HG03432 (cell line): ENCODE measurements around the gene MMS19.
"Not testable (repeated sequence)": the region's sequence is repeated elsewhere in the genome, so short reads cannot be mapped to it uniquely, and the experiment has no call there.

Experiments
- ATAC-seq: cut with Tn5 transposase; IDR thresholded peaks from one replicate; pipeline ENCODE4 v1.9.1; 2021; ENCODE audit warnings: mild to moderate bottlenecking, moderate library complexity; ENCODE audit not compliant: unreplicated experiment

MMS19 gene

GRCh38 chr10:97503406-97503805, 5.2 kb upstream of the MMS19 start:
- ATAC-seq = no peak

DNA sequence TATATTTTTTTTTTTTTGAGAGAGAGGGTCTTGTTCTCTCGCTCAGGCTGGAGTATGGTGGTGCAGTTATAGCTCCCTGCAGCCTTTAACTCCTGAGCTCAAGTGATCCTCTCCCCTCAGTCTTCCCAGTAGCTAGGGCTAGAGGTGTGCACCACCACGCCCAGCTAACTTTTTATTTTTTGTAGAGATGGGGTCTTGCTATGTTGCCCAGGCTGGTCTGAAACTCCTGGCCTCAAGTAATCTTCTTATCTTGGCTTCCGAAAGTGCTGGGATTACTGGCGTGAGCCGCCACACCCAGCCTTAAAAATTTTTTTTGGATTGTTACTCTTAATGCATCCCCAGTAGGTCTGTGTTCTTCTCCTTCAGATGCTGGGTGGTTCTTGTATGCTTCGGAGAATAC, 4.7 kb upstream of the MMS19 start:
- no peak for ATAC-seq

- no peak for ATAC-seq
These were observed 2.0 kb upstream of the MMS19 start for GRCh38 chr10:97500297-97500575.

DNA sequence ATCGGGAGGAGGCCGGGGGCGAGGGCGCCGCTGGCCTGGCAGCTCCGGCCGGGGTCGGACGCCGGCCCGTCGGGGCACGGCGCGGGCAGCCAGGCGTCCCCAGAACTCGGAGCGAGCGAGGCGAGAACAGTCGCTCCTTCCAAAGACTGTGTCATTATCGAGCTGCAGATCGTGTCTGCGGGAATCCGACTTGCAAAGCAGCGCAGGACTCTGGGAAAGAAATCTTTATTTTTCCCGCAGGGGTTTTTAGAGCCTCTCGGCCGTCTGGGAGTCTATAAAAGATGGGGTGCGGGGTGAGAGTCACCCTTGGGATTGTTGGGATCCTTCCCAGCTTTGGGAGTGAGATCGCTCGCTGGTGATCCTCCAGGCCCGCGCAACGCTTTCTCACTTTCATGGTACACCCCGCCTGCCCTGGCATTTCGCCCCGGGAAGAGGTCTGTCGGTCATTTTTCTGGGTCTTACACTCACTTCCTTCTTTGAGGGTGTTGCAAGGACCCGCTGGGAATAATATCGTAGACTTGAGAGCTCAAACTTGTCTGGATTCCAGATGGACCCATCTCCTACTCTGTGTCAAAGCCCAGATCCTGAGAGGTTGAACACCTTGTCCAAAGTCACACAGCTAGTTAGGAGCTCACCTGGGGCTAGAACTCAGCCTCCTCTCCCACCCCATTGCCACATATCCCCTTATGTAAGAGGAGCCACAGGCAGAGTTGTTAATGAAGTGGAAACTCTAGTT, 1.5 kb upstream of the MMS19 start:
- ATAC-seq = no peak

DNA sequence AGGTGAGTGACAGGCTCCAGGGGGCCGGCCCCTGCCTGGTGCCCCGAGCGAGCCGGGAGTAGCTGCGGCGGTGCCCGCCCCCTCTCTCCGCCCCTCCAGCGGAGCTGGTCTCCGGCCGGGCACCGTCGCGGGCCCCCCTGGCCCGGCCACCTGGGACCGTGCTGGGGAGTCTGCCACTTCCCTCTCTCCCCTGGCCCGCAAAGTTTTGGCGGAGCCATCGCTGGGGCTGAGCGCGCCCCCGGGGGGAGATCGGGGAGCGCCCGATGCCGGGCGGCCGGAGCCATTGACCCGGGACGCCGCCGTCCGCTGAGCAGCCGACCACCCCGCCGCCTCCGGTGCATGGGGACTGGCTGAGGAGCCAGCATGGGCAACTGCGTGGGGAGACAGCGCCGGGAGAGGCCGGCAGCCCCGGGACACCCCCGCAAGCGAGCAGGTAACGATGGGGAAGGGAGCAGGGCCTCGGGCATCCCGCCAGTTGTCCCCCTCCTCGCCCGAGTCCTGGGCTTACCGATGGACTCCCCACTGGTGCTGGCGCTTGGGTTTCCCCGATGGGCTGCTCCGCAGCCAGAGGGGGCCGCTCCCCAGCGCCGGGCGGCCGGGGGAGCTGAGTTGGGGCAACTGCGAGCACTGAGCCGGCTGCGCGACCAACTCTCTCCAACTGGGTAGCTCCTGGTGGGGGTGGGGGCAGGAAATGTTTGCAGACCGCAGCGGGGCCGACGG, 779 bp upstream of the MMS19 start, which contains the start of gene UBTD1:
TSS of gene UBTD1 (plus strand) at position 84 of the 720 bp plus-strand sequence. CDS start at position 364, 280 bp downstream.
- peak; percentile 2 for ATAC-seq

GRCh38 chr10:97497572-97498075, 598 bp downstream of the MMS19 start:
- ATAC-seq = peak; percentile 34

- ATAC-seq = no peak
These were observed 3.2 kb downstream of the MMS19 start for GRCh38 chr10:97494863-97495506.

DNA sequence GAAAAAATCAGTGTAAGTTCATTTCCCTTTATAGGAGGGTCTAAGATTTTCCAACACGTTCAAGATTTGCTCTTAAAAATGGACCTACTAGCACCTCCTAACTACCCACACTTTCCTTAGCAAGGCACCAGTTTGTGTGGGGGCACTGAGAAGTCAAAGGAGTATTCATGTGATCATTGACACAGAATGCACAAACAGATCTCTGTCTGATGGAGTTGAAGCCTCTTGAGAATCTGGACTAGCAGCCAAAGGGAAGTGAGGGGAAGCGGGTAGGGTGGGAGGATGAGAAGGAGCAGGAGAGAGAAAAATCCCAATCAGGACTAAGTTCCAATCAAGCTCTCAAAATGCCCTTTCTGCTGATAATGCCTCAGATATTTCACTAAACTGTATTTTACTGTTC, 4.1 kb downstream of the MMS19 start:
- no peak for ATAC-seq

DNA sequence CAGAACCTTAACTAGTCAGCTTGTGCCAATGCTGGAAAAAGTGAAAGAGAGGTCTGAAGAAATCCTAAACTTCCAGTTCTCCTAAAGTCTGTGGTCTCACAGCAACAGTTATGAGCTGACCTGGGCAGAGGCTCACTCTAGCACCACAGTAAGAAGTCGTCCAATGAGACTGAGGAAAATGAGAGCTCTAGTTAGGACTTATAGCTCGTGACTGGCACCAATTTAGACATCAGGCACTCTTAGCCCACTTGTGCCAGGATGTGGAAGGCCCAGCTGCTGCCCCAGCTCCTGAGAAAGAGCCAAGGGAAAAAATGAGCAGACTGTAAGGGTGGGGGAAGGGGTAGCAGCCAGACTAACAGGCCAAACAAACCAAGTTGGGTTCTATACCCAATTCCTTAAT, 7.6 kb downstream of the MMS19 start:
- ATAC-seq = no peak

- ATAC-seq = no peak
These were observed 12.5 kb downstream of the MMS19 start for GRCh38 chr10:97485647-97486281.

- no peak for ATAC-seq
These were observed 14.3 kb downstream of the MMS19 start for GRCh38 chr10:97483921-97484320.

GRCh38 chr10:97483506-97483905, 14.7 kb downstream of the MMS19 start:
- ATAC-seq = no peak

DNA sequence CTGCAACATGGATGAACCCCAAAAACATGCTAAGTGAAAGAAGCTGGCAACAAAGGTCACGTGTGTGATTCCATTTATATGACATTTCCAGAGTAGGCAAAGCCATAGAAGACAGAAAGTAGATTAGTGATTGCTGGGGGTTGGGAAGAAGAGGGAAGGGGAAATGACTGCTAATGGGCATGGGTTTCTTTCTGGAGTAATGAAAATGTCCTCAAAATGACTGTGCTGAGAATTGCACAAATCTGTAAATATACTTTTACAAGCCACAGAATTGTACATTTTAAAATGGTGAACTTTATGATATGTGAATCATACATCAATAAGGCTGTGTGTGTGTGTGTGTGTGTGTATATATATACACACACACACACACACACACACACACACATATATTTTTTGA, 15.8 kb downstream of the MMS19 start:
- ATAC-seq = no peak

- ATAC-seq = no peak
These were observed 17.2 kb downstream of the MMS19 start for GRCh38 chr10:97481071-97481470.

GRCh38 chr10:97479939-97480338, 18.3 kb downstream of the MMS19 start:
- ATAC-seq = no peak

DNA sequence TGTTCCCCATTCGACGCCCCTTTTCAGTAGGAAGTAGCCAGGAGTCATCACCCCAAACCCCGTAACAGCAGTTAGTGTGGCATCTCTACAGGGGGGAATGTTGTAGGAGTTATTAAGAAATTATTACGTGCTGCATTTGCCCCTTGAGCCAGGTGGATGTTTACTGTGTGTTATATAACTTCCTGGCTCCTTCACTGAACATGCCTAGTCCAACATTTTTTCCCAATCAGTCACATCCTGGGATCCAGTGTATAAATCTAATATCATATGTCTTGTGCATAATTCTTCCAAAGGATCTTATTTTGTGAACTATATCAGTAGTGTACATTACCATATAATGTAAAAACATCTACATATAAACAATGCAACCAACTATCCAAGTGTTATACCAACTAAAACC, 18.8 kb downstream of the MMS19 start:
- not testable (repeated sequence) for ATAC-seq

GRCh38 chr10:97475936-97476594, 22.2 kb downstream of the MMS19 start:
- ATAC-seq = no peak

- ATAC-seq = no peak
These were observed 23.3 kb downstream of the MMS19 start for GRCh38 chr10:97474918-97475317.

DNA sequence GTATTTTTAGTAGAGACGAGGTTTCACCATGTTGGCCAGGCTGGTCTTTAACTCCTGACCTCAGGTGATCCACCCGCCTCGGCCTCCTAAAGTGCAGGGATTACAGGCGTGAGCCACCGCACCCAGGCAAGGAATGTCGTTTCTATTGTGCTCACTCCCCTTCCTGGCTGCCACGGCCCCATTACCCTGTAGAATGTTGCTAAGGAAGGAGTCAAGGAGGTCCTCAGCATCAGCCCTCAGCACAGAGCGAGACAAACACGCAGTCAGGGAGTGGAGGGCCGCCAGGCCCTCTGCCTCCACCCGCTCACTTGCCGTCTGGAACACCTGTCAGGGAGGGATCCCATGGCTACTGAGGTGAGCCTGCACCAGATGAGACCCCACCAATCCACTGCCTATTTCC, 29.4 kb downstream of the MMS19 start:
- ATAC-seq = not testable (repeated sequence)

- ATAC-seq = no peak
These were observed 30.1 kb downstream of the MMS19 start for GRCh38 chr10:97468162-97468561.

DNA sequence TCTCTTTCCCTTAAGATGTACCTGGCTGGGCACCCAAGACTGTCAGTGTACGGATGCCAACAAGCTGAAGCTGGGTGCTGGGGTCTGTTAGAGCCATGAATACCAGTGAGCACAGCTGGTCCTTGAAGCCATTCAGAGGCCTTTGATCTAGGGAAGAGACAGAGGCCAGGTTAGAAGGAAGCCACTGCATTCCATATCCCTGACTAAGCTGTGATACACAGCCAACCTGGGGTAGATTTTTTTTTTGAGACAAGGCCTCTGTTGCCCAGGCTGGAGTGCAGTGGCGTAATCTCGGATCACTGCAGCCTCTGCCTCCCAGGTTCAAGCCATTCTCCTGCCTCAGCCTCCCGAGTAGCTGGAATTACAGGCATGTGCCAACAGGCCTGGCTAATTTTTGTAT, 31.5 kb downstream of the MMS19 start:
- ATAC-seq = no peak
